Panc1 (cell line): ENCODE measurements around the gene STX18. TPM values are rescaled to one million over a fixed set of nuclear protein-coding genes. Genes with fewer than 3 reads are reported as not detected.

Source experiments
- ATAC-seq: fragments of 200-7000 bp; cut with Tn5 transposase; 2 replicates; pipeline ENCODE4 v1.9.1; 2020; ENCODE audit warnings: mild to moderate bottlenecking, moderate library complexity
- BruUV-seq: library from RNA; stranded (reverse); fragments of 400-500 nt; replicated peaks from 2 replicates; lab custom pipeline; 2021; lab: Mats Ljungman, UMichigan
- CTCF ChIA-PET: fragments of 300-600 bp; sonication (Branson Sonifier 250); formaldehyde crosslinking; loops from one replicate; lab custom pipeline; 2022; ENCODE audit warnings: antibody characterized with exemption; lab: Charles Lee
- POLR2A ChIA-PET: fragments of 300-600 bp; sonication (Branson Sonifier 250); formaldehyde crosslinking; loops from one replicate; lab custom pipeline; 2022; ENCODE audit warnings: antibody characterized with exemption; lab: Charles Lee
- DNase-seq: peaks from one replicate; pipeline ENCODE4 v3.0.0-alpha.2; 2010; ENCODE audit warnings: low read depth, low spot score
- H3K27ac ChIP-seq: 2 replicates; pipeline ENCODE4 v1.5.1; 2011; ENCODE audit warnings: mild to moderate bottlenecking, low read length, inconsistent platforms
- H3K27me3 ChIP-seq: fragments of 200-500 bp; sonication (Bioruptor generic); 2 replicates; pipeline ENCODE4 v1.6.0; 2014; ENCODE audit warnings: low read length, inconsistent platforms; ENCODE audit not compliant: control insufficient read depth, insufficient read depth
- H3K36me3 ChIP-seq: fragments of 200-500 bp; sonication (Bioruptor generic); 2 replicates; pipeline ENCODE4 v1.5.1; 2014; ENCODE audit warnings: inconsistent platforms, mild to moderate bottlenecking, low read length, moderate library complexity; ENCODE audit not compliant: control insufficient read depth, insufficient read depth
- H3K4me1 ChIP-seq: 2 replicates; pipeline ENCODE4 v1.5.1; 2011; ENCODE audit warnings: inconsistent platforms, mild to moderate bottlenecking, low read length, moderate library complexity; ENCODE audit not compliant: control insufficient read depth, insufficient read depth
- H3K4me3 ChIP-seq, 2 experiments: 2 replicates each; pipeline ENCODE4 v1.5.1; 2011 to 2012; ENCODE audit warnings: low read depth in 2 of 2, low read length in 2 of 2, mild to moderate bottlenecking in 2 of 2, inconsistent platforms in 1 of 2, moderate library complexity in 1 of 2
- H3K9me3 ChIP-seq: fragments of 200-500 bp; sonication (Bioruptor generic); 2 replicates; pipeline ENCODE4 v1.5.1; 2014; ENCODE audit warnings: low read depth, mild to moderate bottlenecking, inconsistent platforms, low read length, moderate library complexity; ENCODE audit not compliant: control insufficient read depth, insufficient read depth
- POLR2AphosphoS5 ChIP-seq: IDR thresholded peaks from 2 replicates; pipeline ENCODE4 v1.6.1; 2012; ENCODE audit warnings: mild to moderate bottlenecking, low read depth, low read length, moderate library complexity
- SIN3A ChIP-seq: IDR thresholded peaks from 2 replicates; pipeline ENCODE4 v1.6.1; 2012; ENCODE audit warnings: low read depth, mild to moderate bottlenecking, low read length, moderate library complexity, borderline replicate concordance; ENCODE audit not compliant: insufficient read depth
- TCF7L2 ChIP-seq: IDR thresholded peaks from 2 replicates; pipeline ENCODE4 v1.6.1; 2011; ENCODE audit warnings: mild to moderate bottlenecking, low read depth, low read length, inconsistent platforms
- in situ Hi-C: cut with HindIII; loops from 2 replicates; pipeline ENCODE4 v1.10.0; 2016; ENCODE audit warnings: low sequenced_read_pairs, low pct_unique_long_range_greater_than_20kb
- intact Hi-C: fragments of 100-400 bp; cut with micrococcal nuclease; formaldehyde crosslinking; loops from one replicate; pipeline ENCODE4 v1.10.0; 2022; ENCODE audit not compliant: unreplicated experiment
- total RNA-seq: library from RNA; stranded (reverse); gene quantifications from one replicate; pipeline ENCODE4 v1.2.1, GENCODE V29; 2021; ENCODE audit not compliant: unreplicated experiment
- TF ChIP-seq, protein P1 (sequence below), 2 experiments: IDR thresholded peaks; 2 replicates each; pipeline ENCODE4 v1.6.1; 2011 to 2012; ENCODE audit warnings: low read depth in 2 of 2, control low read depth in 1 of 2, low read length in 1 of 2, mild to moderate bottlenecking in 1 of 2, moderate library complexity in 1 of 2; ENCODE audit not compliant: insufficient read depth in 1 of 2
- TF ChIP-seq, protein P2 (sequence below): fragments of 450-650 bp; IDR thresholded peaks from 2 replicates; pipeline ENCODE4 v1.5.1; 2017; ENCODE audit warnings: mild to moderate bottlenecking

The STX18 gene
- total RNA-seq, 1 experiment from 2014 or later = 15.0 TPM

DNA sequence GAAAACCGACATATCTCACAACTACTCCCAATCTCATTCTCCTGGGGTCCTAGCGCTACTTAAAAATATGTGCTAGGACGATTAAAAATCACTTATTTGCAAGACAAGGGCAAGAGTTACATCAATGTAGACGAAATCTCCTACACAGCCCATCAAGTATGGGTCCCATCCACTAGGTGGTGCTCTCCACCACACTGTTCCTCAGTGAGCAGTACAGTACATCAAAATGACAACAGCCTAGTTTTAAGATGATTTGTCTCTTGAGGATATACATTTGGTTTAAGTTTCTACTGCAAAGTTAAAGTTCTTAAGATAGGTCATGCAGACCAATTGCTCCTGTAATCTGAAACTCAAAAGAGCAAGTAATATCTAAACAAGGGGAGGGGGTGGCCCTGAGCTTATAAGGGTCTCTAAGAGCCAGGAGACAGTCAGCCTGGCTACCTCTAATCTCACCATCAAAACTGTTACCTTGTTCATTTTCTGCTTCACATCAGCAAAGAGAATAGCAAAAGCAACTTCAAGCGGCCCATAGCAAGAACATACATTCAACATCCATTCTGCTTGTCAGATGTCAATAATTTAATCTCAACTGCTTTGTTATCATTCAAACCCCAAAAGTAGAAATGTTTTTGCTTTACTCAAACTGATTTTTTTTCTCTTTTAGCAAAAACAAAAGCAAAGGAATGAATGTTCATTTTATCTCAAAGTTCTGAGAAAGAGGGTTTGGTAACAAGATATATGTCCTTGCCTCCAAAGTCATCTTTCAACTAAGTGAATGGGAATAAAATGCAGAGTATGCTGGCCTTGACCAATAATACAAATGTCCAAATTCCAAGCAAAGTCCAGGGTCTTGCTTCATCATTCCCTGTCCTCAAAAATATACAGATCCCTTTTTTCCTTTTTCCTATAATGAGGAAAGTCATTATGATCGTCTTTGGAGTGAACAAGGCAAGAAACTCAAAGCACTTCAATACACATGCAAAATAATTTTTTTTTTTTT lies 53.1 kb downstream of the STX18 start:
- Histone ChIP-seq H3K4me3 (no peak overlapping the region), H3K4me1 (peaks cover 6% of the 10 kb centered on the region), H3K27ac (no peak overlapping the region), H3K27me3 (no peaks in the 10 kb centered on the region), H3K9me3 (no peaks in the 10 kb centered on the region), H3K36me3 (no peaks in the 10 kb centered on the region)
- ATAC-seq = peak; percentile 98
- intact Hi-C loops = loop anchor here (10.0 kb wide), 1 partner anchor 376 kb away; no protein-coding TSS in a partner anchor
- POLR2A ChIA-PET = no interaction called here
- BruUV-seq = no TSS peak
- peak; percentile 60 for DNase-seq
- CTCF ChIA-PET = interaction anchor here (0.6 kb wide), 2 partner anchors 162 to 240 kb away, joined by 3 to 4 read pairs; no protein-coding TSS in a partner anchor
- TF ChIP-seq SIN3A = no peak
- no peak for TF ChIP-seq TCF7L2
- TF ChIP-seq, protein P1, sequence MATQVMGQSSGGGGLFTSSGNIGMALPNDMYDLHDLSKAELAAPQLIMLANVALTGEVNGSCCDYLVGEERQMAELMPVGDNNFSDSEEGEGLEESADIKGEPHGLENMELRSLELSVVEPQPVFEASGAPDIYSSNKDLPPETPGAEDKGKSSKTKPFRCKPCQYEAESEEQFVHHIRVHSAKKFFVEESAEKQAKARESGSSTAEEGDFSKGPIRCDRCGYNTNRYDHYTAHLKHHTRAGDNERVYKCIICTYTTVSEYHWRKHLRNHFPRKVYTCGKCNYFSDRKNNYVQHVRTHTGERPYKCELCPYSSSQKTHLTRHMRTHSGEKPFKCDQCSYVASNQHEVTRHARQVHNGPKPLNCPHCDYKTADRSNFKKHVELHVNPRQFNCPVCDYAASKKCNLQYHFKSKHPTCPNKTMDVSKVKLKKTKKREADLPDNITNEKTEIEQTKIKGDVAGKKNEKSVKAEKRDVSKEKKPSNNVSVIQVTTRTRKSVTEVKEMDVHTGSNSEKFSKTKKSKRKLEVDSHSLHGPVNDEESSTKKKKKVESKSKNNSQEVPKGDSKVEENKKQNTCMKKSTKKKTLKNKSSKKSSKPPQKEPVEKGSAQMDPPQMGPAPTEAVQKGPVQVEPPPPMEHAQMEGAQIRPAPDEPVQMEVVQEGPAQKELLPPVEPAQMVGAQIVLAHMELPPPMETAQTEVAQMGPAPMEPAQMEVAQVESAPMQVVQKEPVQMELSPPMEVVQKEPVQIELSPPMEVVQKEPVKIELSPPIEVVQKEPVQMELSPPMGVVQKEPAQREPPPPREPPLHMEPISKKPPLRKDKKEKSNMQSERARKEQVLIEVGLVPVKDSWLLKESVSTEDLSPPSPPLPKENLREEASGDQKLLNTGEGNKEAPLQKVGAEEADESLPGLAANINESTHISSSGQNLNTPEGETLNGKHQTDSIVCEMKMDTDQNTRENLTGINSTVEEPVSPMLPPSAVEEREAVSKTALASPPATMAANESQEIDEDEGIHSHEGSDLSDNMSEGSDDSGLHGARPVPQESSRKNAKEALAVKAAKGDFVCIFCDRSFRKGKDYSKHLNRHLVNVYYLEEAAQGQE (IDR thresholded peaks at IDR 0.05; ENCODE audit: insufficient read depth in 1 of 2, low read depth in 2 of 2, low read length in 1 of 2) = no peak
- TF ChIP-seq POLR2AphosphoS5 = no peak
- TF ChIP-seq, protein P2, sequence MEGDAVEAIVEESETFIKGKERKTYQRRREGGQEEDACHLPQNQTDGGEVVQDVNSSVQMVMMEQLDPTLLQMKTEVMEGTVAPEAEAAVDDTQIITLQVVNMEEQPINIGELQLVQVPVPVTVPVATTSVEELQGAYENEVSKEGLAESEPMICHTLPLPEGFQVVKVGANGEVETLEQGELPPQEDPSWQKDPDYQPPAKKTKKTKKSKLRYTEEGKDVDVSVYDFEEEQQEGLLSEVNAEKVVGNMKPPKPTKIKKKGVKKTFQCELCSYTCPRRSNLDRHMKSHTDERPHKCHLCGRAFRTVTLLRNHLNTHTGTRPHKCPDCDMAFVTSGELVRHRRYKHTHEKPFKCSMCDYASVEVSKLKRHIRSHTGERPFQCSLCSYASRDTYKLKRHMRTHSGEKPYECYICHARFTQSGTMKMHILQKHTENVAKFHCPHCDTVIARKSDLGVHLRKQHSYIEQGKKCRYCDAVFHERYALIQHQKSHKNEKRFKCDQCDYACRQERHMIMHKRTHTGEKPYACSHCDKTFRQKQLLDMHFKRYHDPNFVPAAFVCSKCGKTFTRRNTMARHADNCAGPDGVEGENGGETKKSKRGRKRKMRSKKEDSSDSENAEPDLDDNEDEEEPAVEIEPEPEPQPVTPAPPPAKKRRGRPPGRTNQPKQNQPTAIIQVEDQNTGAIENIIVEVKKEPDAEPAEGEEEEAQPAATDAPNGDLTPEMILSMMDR = peak; percentile 83
- in situ Hi-C loops = no loop called here

DNA sequence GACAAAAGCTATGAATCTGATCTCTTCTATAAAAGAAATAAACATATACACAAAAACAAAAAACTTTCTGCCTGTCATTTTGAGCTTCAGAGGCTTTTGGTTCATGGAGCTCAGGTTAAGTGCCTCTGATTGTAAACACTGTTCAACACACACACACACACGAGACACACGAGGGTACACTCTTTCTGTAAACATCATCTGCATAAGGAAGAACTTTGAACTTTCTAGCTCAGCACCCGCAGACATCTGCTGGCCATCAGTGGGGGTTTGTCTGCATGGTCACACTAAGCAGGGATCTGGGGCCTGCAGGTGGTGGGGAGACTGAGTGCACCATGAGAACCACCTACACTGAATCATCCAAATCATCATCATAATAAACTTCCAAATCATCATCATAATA lies 54.9 kb downstream of the STX18 start:
- BruUV-seq = no TSS peak
- H3K9me3 ChIP-seq = no peaks in the 10 kb centered on the region
- CTCF ChIA-PET = no interaction called here
- POLR2A ChIA-PET = no interaction called here
- H3K4me1 ChIP-seq = peaks cover 4% of the 10 kb centered on the region; the same call in 1 of the 2 replicates
- no peak overlapping the region for H3K27ac ChIP-seq
- intact Hi-C loops (loop anchor here (10.0 kb wide), 1 partner anchor 378 kb away; no protein-coding TSS in a partner anchor), in situ Hi-C loops (no loop called here)
- H3K27me3 ChIP-seq = no peaks in the 10 kb centered on the region
- ATAC-seq (no peak), DNase-seq (no peak)
- TF ChIP-seq TCF7L2 (no peak), SIN3A (no peak), POLR2AphosphoS5 (no peak)
- TF ChIP-seq, protein P1 (IDR thresholded peaks at IDR 0.05; ENCODE audit: insufficient read depth in 1 of 2, low read depth in 2 of 2, low read length in 1 of 2) = no peak
- TF ChIP-seq, protein P2 = no peak
- H3K4me3 ChIP-seq = no peak overlapping the region
- no peaks in the 10 kb centered on the region for H3K36me3 ChIP-seq
